A673 (cell line): Measurements from ENCODE around the gene KCP.

Source experiments
- EZH2 ChIP-seq: fragments of 200-600 bp; sonication (generic); IDR thresholded peaks from 2 replicates; pipeline ENCODE4 v1.6.1; 2017; ENCODE audit warnings: borderline replicate concordance, low read depth, mild to moderate bottlenecking, mixed read lengths, antibody characterized with exemption, low read length; ENCODE audit not compliant: poor library complexity, severe bottlenecking
- TF ChIP-seq, protein P1 (sequence below): fragments of 300-800, 200-600 bp; sonication (generic); conservative IDR thresholded peaks from 2 replicates; pipeline ENCODE4 v1.5.1; 2017; ENCODE audit warnings: low read depth, mild to moderate bottlenecking, antibody characterized with exemption, low read length, moderate library complexity, mixed read lengths

GRCh38 chr7:128948312-128948973 is 37.9 kb upstream of the KCP start:
- TF ChIP-seq, protein P1, sequence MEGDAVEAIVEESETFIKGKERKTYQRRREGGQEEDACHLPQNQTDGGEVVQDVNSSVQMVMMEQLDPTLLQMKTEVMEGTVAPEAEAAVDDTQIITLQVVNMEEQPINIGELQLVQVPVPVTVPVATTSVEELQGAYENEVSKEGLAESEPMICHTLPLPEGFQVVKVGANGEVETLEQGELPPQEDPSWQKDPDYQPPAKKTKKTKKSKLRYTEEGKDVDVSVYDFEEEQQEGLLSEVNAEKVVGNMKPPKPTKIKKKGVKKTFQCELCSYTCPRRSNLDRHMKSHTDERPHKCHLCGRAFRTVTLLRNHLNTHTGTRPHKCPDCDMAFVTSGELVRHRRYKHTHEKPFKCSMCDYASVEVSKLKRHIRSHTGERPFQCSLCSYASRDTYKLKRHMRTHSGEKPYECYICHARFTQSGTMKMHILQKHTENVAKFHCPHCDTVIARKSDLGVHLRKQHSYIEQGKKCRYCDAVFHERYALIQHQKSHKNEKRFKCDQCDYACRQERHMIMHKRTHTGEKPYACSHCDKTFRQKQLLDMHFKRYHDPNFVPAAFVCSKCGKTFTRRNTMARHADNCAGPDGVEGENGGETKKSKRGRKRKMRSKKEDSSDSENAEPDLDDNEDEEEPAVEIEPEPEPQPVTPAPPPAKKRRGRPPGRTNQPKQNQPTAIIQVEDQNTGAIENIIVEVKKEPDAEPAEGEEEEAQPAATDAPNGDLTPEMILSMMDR = no peak
- no peak for TF ChIP-seq EZH2
